Activated T-helper 1 cell treated with Interleukin-2 at 50 U/mL for 16 hours (primary cell): ENCODE measurements around the gene SRSF3.
A peak's percentile ranks its signal among the peaks of the same experiment; 100 is the strongest.
"Not testable (repeated sequence)": the region's sequence is repeated elsewhere in the genome, so short reads cannot be mapped to it uniquely, and the experiment has no call there.

ENCODE experiments used
- DNase-seq: peaks from one replicate; pipeline ENCODE4 v3.0.0-alpha.2; 2020; ENCODE audit warnings: low read depth

The SRSF3 gene

GRCh38 chr6:36594029-36594815 is at the start of gene SRSF3:
TSS of gene SRSF3 (plus strand) at chr6:36594362. CDS start at chr6:36596763, 2,401 bp downstream.
- peak; percentile 91 for DNase-seq

GRCh38 chr6:36545767-36546307 is 48.3 kb upstream of the SRSF3 start:
- DNase-seq: no peak

- no peak for DNase-seq
Observed at GRCh38 chr6:36546308-36546919, 47.7 kb upstream of the SRSF3 start.

GRCh38 chr6:36546920-36547645 is 47.1 kb upstream of the SRSF3 start, which contains the start of gene STK38:
TSS of gene STK38 (minus strand) at chr6:36547479. CDS start at chr6:36540202, 7,277 bp downstream.
- peak; percentile 93 for DNase-seq

GRCh38 chr6:36547646-36548400 is 46.3 kb upstream of the SRSF3 start:
- no peak for DNase-seq

GRCh38 chr6:36548401-36548743 is 45.8 kb upstream of the SRSF3 start:
- no peak for DNase-seq

- no peak for DNase-seq
Observed at GRCh38 chr6:36550473-36551000, 43.6 kb upstream of the SRSF3 start.

- DNase-seq: no peak
Observed at GRCh38 chr6:36555750-36556252, 38.4 kb upstream of the SRSF3 start.

GRCh38 chr6:36556281-36556680 is 37.9 kb upstream of the SRSF3 start:
- DNase-seq: no peak

- no peak for DNase-seq
Observed at GRCh38 chr6:36559011-36559793, 35.0 kb upstream of the SRSF3 start.

- DNase-seq: no peak
Observed at GRCh38 chr6:36560822-36561221, 33.3 kb upstream of the SRSF3 start.

GRCh38 chr6:36563237-36563927 is 30.8 kb upstream of the SRSF3 start:
- no peak for DNase-seq

GRCh38 chr6:36563928-36564284 is 30.3 kb upstream of the SRSF3 start:
- DNase-seq: no peak

- no peak for DNase-seq
Observed at GRCh38 chr6:36566418-36566905, 27.7 kb upstream of the SRSF3 start.

- DNase-seq: no peak
Observed at GRCh38 chr6:36570264-36570663, 23.9 kb upstream of the SRSF3 start.

- DNase-seq: no peak
Observed at GRCh38 chr6:36571122-36572043, 22.8 kb upstream of the SRSF3 start.

- not testable (repeated sequence) for DNase-seq
Observed at GRCh38 chr6:36572353-36573311, 21.5 kb upstream of the SRSF3 start.

- DNase-seq: no peak
Observed at GRCh38 chr6:36574679-36575078, 19.5 kb upstream of the SRSF3 start.
